K562 (cell line): ENCODE data around the gene BCAS1. TPM values are rescaled to one million over a fixed set of nuclear protein-coding genes. Genes with fewer than 3 reads are reported as not detected.
A peak's percentile ranks its signal among the peaks of the same experiment; 100 is the strongest.

Source experiments
- ATAC-seq: fragments of 200-7000 bp; cut with Tn5 transposase; 3 replicates; pipeline ENCODE4 v1.9.1; 2020; ENCODE audit warnings: moderate library complexity
- BruUV-seq: library from RNA; stranded (reverse); fragments of 400-500 nt; replicated peaks from 2 replicates; lab custom pipeline; 2021; lab: Mats Ljungman, UMichigan
- CTCF ChIA-PET: fragments of 300-600 bp; formaldehyde crosslinking; extraction: SDS; loops from one replicate; lab custom pipeline; 2021; ENCODE audit warnings: low intra/inter-chr PET ratio; lab: Yijun Ruan, JAX
- POLR2A ChIA-PET: fragments of 300-600, 350-650 bp; sonication (Branson Sonifier 250); formaldehyde crosslinking; extraction: SDS; loops from one replicate; lab custom pipeline; 2021; ENCODE audit warnings: antibody characterized with exemption, inconsistent platforms; lab: Yijun Ruan, JAX
- DNase-seq, 4 experiments: peaks; one replicate each; pipeline versions ENCODE4 v3.0.0 to v3.0.0-alpha.2; 2011 to 2018; ENCODE audit warnings: low spot score in 3 of 4, mixed read lengths in 3 of 4; ENCODE audit errors: extremely low read depth in 1 of 4
- FAIRE-seq: peaks from 2 replicates; lab custom pipeline; 2011; peaks lifted over from hg19 to GRCh38; lab: Jason Lieb, UNC
- H2AFZ ChIP-seq: 2 replicates; pipeline ENCODE4 v1.6.0; 2011; ENCODE audit warnings: low read depth, low read length, control low read depth, inconsistent platforms
- H3K27ac ChIP-seq: fragments of 200-600 bp; 3 replicates; pipeline ENCODE4 v1.8.0; 2011; ENCODE audit warnings: low read depth, mild to moderate bottlenecking, control low read depth, inconsistent platforms, low read length, moderate library complexity, mixed read lengths; ENCODE audit errors: extremely low read depth
- H3K27me3 ChIP-seq, 2 experiments: fragments of 300-600 bp in 1 of 2; 2 replicates in 1 of 2; 3 replicates in 1 of 2; pipeline versions ENCODE4 v1.6.0 to v1.8.0; 2011; ENCODE audit warnings: inconsistent platforms in 2 of 2, low read length in 2 of 2, mild to moderate bottlenecking in 1 of 2, mixed read lengths in 1 of 2, moderate library complexity in 1 of 2; ENCODE audit not compliant: control insufficient read depth in 2 of 2, insufficient read depth in 2 of 2
- H3K36me3 ChIP-seq: fragments of 300-600 bp; 3 replicates; pipeline ENCODE4 v1.8.0; 2011; ENCODE audit warnings: mild to moderate bottlenecking, low read length, inconsistent platforms; ENCODE audit not compliant: control insufficient read depth, insufficient read depth
- H3K4me1 ChIP-seq, 2 experiments: fragments of 200-600 bp in 1 of 2; replicated peaks in 1 of 2; 2 replicates in 1 of 2; 3 replicates in 1 of 2; pipeline versions ENCODE4 v1.5.1 to v1.8.0; 2011; ENCODE audit warnings: inconsistent platforms in 2 of 2, low read length in 2 of 2, mild to moderate bottlenecking in 1 of 2, mixed read lengths in 1 of 2, moderate library complexity in 1 of 2; ENCODE audit not compliant: control insufficient read depth in 2 of 2, insufficient read depth in 2 of 2
- H3K4me2 ChIP-seq: 2 replicates; pipeline ENCODE4 v1.6.1; 2011; ENCODE audit warnings: low read length, control low read depth, inconsistent platforms, mixed read lengths; ENCODE audit not compliant: insufficient read depth
- H3K4me3 ChIP-seq: fragments of 200-600 bp; sonication (generic), shearing (Covaris generic); 2 replicates; pipeline ENCODE4 v1.5.1; 2016; ENCODE audit warnings: control low read depth, inconsistent platforms
- H3K79me2 ChIP-seq: fragments of 200-600 bp; 3 replicates; pipeline ENCODE4 v1.8.0; 2011; ENCODE audit warnings: low read length, inconsistent platforms; ENCODE audit not compliant: control insufficient read depth, insufficient read depth
- H3K9ac ChIP-seq, 2 experiments: 2 replicates each; pipeline versions ENCODE4 v1.6.0 to v1.6.1; 2011; ENCODE audit warnings: low read depth in 2 of 2, low read length in 2 of 2, control low read depth in 1 of 2, inconsistent platforms in 1 of 2, mild to moderate bottlenecking in 1 of 2, mixed read lengths in 1 of 2; ENCODE audit not compliant: insufficient read depth in 1 of 2
- H3K9me1 ChIP-seq: one replicate; pipeline ENCODE4 v1.6.0; 2011; ENCODE audit warnings: inconsistent platforms, mild to moderate bottlenecking, low read length, moderate library complexity; ENCODE audit not compliant: control insufficient read depth, insufficient read depth
- H3K9me3 ChIP-seq: replicated peaks from 2 replicates; pipeline ENCODE4 v1.5.1; 2011; ENCODE audit warnings: low read depth, low read length, inconsistent platforms; ENCODE audit not compliant: control insufficient read depth, insufficient read depth
- H4K20me1 ChIP-seq: replicated peaks from 2 replicates; pipeline ENCODE4 v1.6.1; 2011; ENCODE audit warnings: low read length, inconsistent platforms, mixed read lengths; ENCODE audit not compliant: control insufficient read depth, insufficient read depth
- CBX2 ChIP-seq: fragments of 200-600 bp; sonication (generic); IDR thresholded peaks from one replicate; pipeline ENCODE4 v1.6.1; 2012; ENCODE audit warnings: mild to moderate bottlenecking, low read length, inconsistent platforms; ENCODE audit not compliant: insufficient read depth, poor library complexity, severe bottlenecking
- ZBTB11 ChIP-seq, 3 experiments: fragments of 200-800 bp in 1 of 3; fragments of 250-450 bp in 1 of 3; fragments of 450-650 bp in 1 of 3; sonication (Bioruptor Pico) in 1 of 3; sonication (Bioruptor generic) in 1 of 3; formaldehyde crosslinking in 1 of 3; IDR thresholded peaks; 2 replicates each; pipeline versions ENCODE4 v1.6.1 to v1.8.0; 2016 to 2022; ENCODE audit warnings: mild to moderate bottlenecking in 2 of 3, missing genetic modification characterization in 2 of 3, missing compliant biosample characterization in 1 of 3, moderate library complexity in 1 of 3
- WGBS: fragments of 100-300 bp; shearing (Covaris generic); methylation state at CpG from one replicate; pipeline ENCODE4 v1.1.6; 2016; ENCODE audit warnings: low coverage, mixed read lengths; ENCODE audit not compliant: insufficient coverage; ENCODE audit errors: missing lambda C conversion rate; 5-methylcytosine and 5-hydroxymethylcytosine counted together
- in situ Hi-C: fragments of 300-500 bp; cut with MboI; formaldehyde crosslinking; loops from 4 replicates; pipeline ENCODE4 v1.15.0; 2018; ENCODE audit warnings: inconsistent platforms, mixed read lengths
- intact Hi-C: fragments of 100-400 bp; cut with micrococcal nuclease; formaldehyde crosslinking; loops from 2 replicates; pipeline ENCODE4 v1.14.2; 2022
- polyA plus RNA-seq, 8 experiments: library from polyadenylated mRNA; depleted of rRNA in 4 of 8; stranded (reverse) in 5 of 8; unstranded in 3 of 8; fragments of >200 nt; fragmentation: Nextera tagmentation in 2 of 8; fragmentation: Illumina TruSeq in 1 of 8; extraction: Ambion mirVana in 2 of 8; extraction: Trizol in 1 of 8; gene quantifications; 2 replicates each; pipeline versions ENCODE4 v1.2.1 to v1.2.3, GENCODE V29; 2011 to 2014; ENCODE audit warnings: inconsistent platforms in 1 of 8, missing spikeins in 1 of 8
- total RNA-seq, 7 experiments: library from RNA; depleted of rRNA in 6 of 7; stranded (reverse); fragments of >200 nt in 6 of 7; fragmentation: Illumina TruSeq in 2 of 7; extraction: Trizol in 2 of 7; gene quantifications; 2 replicates each; pipeline versions ENCODE4 v1.2.1 to v1.2.3, GENCODE V29; 2011 to 2021; ENCODE audit warnings: low replicate concordance in 1 of 7
- TF ChIP-seq, protein P1 (sequence below): sonication (generic); formaldehyde crosslinking; IDR thresholded peaks from 2 replicates; pipeline ENCODE4 v1.8.1; 2022; ENCODE audit warnings: missing genetic modification reagents

BCAS1 gene
- total and polyA plus RNA-seq, 9 of the 15 experiments (the other 6 are each of a cell fraction or from before 2014, with no cell fraction given), result 0.18 to 2.3 (median 0.93) TPM

DNA sequence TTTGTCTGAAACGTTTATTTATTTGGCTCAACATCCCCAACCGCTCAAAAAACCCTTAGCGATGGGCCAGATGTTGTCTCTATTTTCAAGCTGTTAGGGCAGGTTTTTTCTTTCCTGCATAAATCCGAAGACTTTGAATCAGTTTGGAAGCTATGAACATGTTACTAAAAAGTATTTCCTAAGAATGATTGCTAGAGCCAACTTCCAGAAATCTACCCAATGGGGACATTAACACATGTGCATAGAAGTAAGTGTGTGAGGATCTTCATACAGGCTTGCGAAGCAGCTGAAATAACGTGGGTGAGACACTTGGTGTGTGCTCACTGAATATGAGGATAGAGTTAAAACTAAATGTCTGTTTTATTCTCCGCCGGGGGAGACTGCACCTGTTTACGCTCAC, 106.8 kb downstream of the BCAS1 start:
- Histone ChIP-seq H3K27me3 (peaks cover 4 to 27% of the 10 kb centered on the region in 2 experiments; a peak in 4 of 5 replicates), H3K9me1 (no peaks in the 10 kb centered on the region), H3K9me3 (no peaks in the 10 kb centered on the region), H3K4me2 (no peak overlapping the region), H2AFZ (no peak overlapping the region), H3K4me1 (no peaks in the 10 kb centered on the region), H4K20me1 (no peaks in the 10 kb centered on the region), H3K27ac (no peak overlapping the region), H3K4me3 (no peak overlapping the region), H3K9ac (no peak overlapping the region), H3K79me2 (no peaks in the 10 kb centered on the region), H3K36me3 (no peaks in the 10 kb centered on the region)
- CTCF ChIA-PET, result no interaction called here
- intact Hi-C loops (loop anchor here (10.0 kb wide), 1 partner anchor 231 kb away; no protein-coding TSS in a partner anchor), in situ Hi-C loops (loop anchor here (25.0 kb wide), 1 partner anchor 674 kb away; no protein-coding TSS in a partner anchor)
- no peak for ATAC-seq
- TF ChIP-seq CBX2 (peak; percentile 36), ZBTB11 (CRISPR knock-in tag; IDR thresholded peaks at IDR 0.05) (peak in 1 of 3 experiments; percentile 65; a peak in 1 of 6 replicates)
- TF ChIP-seq, protein P1, sequence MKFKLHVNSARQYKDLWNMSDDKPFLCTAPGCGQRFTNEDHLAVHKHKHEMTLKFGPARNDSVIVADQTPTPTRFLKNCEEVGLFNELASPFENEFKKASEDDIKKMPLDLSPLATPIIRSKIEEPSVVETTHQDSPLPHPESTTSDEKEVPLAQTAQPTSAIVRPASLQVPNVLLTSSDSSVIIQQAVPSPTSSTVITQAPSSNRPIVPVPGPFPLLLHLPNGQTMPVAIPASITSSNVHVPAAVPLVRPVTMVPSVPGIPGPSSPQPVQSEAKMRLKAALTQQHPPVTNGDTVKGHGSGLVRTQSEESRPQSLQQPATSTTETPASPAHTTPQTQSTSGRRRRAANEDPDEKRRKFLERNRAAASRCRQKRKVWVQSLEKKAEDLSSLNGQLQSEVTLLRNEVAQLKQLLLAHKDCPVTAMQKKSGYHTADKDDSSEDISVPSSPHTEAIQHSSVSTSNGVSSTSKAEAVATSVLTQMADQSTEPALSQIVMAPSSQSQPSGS (CRISPR knock-in tag), result no peak
- POLR2A ChIA-PET, result interaction anchor here (0.9 to 1.6 kb wide), 4 partner anchors 9 to 49 kb away, joined by 3 to 4 read pairs (median 4); no protein-coding TSS in a partner anchor
- 9% methylated on average over 9 of the region's 9 CpGs for WGBS
- BruUV-seq, result no TSS peak
- no peak for DNase-seq
- FAIRE-seq, result no peak
